ENCODE measurements around the gene MBD4. TPM values are rescaled to one million over a fixed set of nuclear protein-coding genes. Genes with fewer than 3 reads are reported as not detected.

Gene MBD4
- total RNA-seq, 2 donors from 2014 or later, result 38.4 to 44.4 TPM

DNA sequence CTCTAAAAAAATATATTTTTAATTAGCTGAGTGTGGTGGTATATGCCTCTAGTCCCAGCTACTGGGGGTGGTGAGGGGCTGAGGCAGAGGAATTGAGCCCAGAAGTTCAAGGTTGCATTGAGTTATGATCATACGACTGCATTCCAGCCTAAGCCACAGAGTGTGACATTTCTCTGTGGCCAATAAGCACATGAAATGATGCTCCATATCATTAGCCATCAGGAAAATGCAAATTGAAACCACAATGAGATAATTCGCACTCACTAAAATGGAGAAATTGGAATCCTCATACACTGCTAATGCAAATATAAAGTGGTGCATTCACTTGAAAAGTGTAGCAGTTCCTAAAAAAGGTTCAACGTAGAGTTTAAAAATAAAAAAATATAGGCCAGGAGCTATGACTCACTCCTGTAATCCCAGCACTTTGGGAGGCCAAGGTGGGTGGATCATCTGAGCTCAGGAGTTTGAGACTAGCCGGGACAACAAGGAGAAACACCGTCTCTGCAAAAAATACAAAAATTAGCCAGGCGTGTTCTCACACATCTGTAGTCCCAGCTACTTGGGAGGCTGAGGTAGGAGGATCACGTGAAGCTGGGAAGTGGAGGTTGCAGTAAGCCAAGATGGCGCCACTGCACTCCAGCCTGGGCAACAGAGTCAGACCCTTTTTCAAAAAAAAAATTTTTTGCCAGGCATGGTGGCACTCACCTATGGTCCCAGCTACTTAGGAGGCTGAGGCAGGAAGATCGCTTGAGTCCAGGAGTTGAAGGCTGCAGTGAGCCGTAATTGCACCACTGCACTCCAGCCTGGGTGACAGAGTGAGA is 35.4 kb upstream of the MBD4 start:
- Mint-ChIP-seq H3K27me3 (no peaks in the 10 kb centered on the region), H3K4me1 (no peaks in the 10 kb centered on the region), H3K4me3 (no peak overlapping the region), H3K9me3 (no peaks in the 10 kb centered on the region), H3K27ac (no peak overlapping the region), H3K36me3 (ENCODE audit: low read depth) (peaks cover 40% of the 10 kb centered on the region)
- ATAC-seq (replicated peaks), result no peak

- Mint-ChIP-seq H3K27ac (no peak overlapping the region), H3K4me3 (no peak overlapping the region), H3K27me3 (no peaks in the 10 kb centered on the region), H3K9me3 (no peaks in the 10 kb centered on the region), H3K36me3 (ENCODE audit: low read depth) (peaks cover 41% of the 10 kb centered on the region), H3K4me1 (peaks cover 4% of the 10 kb centered on the region)
- no peak for ATAC-seq (replicated peaks)
These were observed 34.0 kb upstream of the MBD4 start for GRCh38 chr3:129473769-129474152.

DNA sequence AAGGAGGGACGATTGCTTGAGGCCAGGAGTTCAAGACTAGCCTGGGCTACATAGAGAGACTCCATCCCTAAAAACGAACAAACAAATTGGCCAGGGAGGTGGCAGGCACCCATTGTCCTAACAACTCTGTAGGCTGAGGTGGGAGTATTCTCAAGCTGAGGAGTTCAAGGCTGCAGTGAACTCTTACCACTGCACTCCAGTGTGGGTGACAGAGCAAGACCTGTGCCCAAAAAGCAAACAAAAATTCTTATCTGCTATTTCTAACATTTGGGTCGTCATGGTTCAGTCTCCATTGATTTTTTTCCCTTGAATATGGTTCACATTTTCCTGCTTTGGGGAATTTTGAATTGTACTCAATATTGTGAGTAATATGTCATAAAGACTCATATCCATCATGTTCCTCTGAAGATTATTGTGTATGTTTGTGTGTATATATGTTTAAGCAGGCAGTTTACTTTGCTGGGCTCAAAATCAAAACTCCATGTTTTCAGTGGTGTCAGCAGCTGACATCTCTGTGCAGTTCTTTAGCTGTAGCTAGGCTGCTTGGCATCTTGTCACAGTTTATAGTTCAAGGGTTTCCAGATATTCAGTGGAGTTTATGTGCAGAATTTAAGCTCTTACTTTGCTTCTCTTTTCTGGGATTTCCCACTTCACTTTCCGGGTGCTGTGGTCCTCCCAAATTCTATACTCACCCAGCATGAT is 33.5 kb upstream of the MBD4 start:
- ATAC-seq (replicated peaks), result no peak
- Mint-ChIP-seq H3K27ac (no peak overlapping the region), H3K9me3 (no peaks in the 10 kb centered on the region), H3K4me1 (peaks cover 4% of the 10 kb centered on the region), H3K27me3 (no peaks in the 10 kb centered on the region), H3K4me3 (no peak overlapping the region), H3K36me3 (ENCODE audit: low read depth) (peaks cover 41% of the 10 kb centered on the region)

DNA sequence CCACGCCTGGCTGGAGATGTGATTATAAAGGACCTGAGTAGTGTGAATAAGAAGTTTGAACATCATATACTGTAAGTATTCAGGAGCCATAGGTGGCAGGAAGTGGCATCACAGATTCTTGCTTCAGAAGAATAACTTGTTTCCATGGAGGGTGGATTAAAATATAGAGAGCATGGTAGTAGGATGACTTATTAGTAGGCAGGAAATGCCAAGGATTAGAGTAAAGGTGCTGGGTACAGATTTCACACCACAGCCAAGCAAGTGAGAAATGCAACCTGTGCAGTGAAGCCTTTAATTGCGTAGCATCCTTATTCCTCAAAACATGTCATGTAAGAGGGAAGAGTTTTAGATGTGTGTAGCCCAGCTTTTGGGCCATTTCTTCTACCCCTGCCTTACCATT is 31.1 kb upstream of the MBD4 start:
- no peaks in the 10 kb centered on the region for H3K27me3 Mint-ChIP-seq
- peaks cover 4% of the 10 kb centered on the region for H3K4me1 Mint-ChIP-seq
- H3K9me3 Mint-ChIP-seq, result no peaks in the 10 kb centered on the region
- no peak overlapping the region for H3K4me3 Mint-ChIP-seq
- no peak overlapping the region for H3K27ac Mint-ChIP-seq
- H3K36me3 Mint-ChIP-seq (ENCODE audit: low read depth), result peaks cover 21% of the 10 kb centered on the region
- no peak for ATAC-seq (replicated peaks)

DNA sequence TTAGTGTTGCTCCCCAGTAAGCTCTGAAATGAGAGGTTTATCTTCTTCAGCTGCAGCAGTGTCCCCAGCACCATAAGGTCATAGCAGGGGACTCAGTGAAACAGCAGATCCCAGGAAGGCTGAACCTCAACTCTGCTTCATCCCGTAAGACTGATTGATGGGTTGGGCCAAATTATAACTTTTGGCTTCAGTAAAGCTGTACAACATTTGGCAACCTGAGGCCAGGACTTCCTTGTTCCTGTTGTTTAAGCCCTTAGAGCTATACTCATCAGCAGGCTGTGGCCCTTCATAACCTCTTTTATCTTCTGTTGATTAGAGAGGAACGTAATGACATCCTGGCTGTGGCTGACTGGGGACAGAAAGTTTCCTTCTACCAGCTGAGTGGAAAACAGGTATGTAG is 29.3 kb upstream of the MBD4 start:
- Mint-ChIP-seq H3K4me3 (no peak overlapping the region), H3K9me3 (no peaks in the 10 kb centered on the region), H3K27me3 (no peaks in the 10 kb centered on the region), H3K36me3 (ENCODE audit: low read depth) (peaks cover 19% of the 10 kb centered on the region), H3K27ac (no peak overlapping the region), H3K4me1 (peaks cover 4% of the 10 kb centered on the region)
- ATAC-seq (replicated peaks), result no peak

GRCh38 chr3:129467932-129468331 is 28.2 kb upstream of the MBD4 start:
- ATAC-seq (replicated peaks), result no peak
- peaks cover 4% of the 10 kb centered on the region for H3K4me1 Mint-ChIP-seq
- no peaks in the 10 kb centered on the region for H3K27me3 Mint-ChIP-seq
- H3K4me3 Mint-ChIP-seq, result no peak overlapping the region
- H3K9me3 Mint-ChIP-seq, result no peaks in the 10 kb centered on the region
- no peak overlapping the region for H3K27ac Mint-ChIP-seq
- H3K36me3 Mint-ChIP-seq (ENCODE audit: low read depth), result peaks cover 22% of the 10 kb centered on the region

GRCh38 chr3:129463716-129464115 is 24.0 kb upstream of the MBD4 start:
- peaks cover 7% of the 10 kb centered on the region for H3K36me3 Mint-ChIP-seq (ENCODE audit: low read depth)

GRCh38 chr3:129463094-129463493 is 23.3 kb upstream of the MBD4 start:
- Mint-ChIP-seq H3K4me1 (peaks cover 7% of the 10 kb centered on the region), H3K27me3 (no peaks in the 10 kb centered on the region), H3K36me3 (ENCODE audit: low read depth) (peaks cover 7% of the 10 kb centered on the region), H3K4me3 (no peak overlapping the region), H3K27ac (no peak overlapping the region), H3K9me3 (peaks cover 3% of the 10 kb centered on the region)
- ATAC-seq (replicated peaks), result no peak

More at GRCh38 chr3:129463716-129464115, 24.0 kb upstream of the MBD4 start:
- H3K4me3 Mint-ChIP-seq, result no peak overlapping the region
- no peak overlapping the region for H3K27ac Mint-ChIP-seq
- H3K4me1 Mint-ChIP-seq, result peaks cover 7% of the 10 kb centered on the region
- no peaks in the 10 kb centered on the region for H3K27me3 Mint-ChIP-seq
- no peak for ATAC-seq (replicated peaks)
- H3K9me3 Mint-ChIP-seq, result peaks cover 3% of the 10 kb centered on the region

DNA sequence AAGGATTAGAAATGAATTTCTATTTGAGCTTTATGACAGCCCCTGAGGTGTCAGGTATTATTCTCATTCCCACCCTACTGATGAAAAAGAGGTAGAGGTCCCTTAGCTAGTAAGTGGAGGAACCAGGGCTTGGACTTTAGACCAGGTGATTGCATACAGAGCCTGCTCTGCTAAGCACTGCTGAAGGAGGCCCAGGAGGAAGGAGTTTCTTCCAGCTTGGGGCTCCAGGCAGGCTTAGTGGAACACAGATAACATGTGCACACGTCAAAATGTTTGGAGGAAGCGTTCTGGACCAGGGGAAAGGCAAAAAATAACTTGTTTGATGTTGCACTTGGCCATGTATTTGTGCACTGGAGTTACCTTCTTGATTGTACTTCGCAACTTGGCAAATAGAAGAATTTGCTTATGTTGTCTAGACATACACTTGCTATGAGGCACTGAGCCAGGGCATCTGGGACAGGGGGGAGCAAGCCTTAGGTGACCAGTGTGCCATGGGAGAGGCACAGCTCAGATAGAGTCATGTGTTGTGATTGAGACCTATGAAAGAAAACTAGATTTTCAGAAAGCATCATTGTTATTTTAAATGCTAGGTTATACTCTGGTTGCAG is 22.7 kb upstream of the MBD4 start:
- H3K4me3 Mint-ChIP-seq, result no peak overlapping the region
- H3K36me3 Mint-ChIP-seq (ENCODE audit: low read depth), result peaks cover 7% of the 10 kb centered on the region

GRCh38 chr3:129461461-129462146 is 21.9 kb upstream of the MBD4 start:
- H3K4me3 Mint-ChIP-seq, result no peak overlapping the region
- ATAC-seq (replicated peaks), result peak; percentile 7
- H3K27ac Mint-ChIP-seq, result peak overlapping the region; percentile 3
- H3K27me3 Mint-ChIP-seq, result no peaks in the 10 kb centered on the region
- peaks cover 7% of the 10 kb centered on the region for H3K4me1 Mint-ChIP-seq
- H3K36me3 Mint-ChIP-seq (ENCODE audit: low read depth), result peaks cover 7% of the 10 kb centered on the region
- peaks cover 3% of the 10 kb centered on the region for H3K9me3 Mint-ChIP-seq

More for the DNA sequence above, 22.7 kb upstream of the MBD4 start:
- ATAC-seq (replicated peaks), result no peak
- Mint-ChIP-seq H3K4me1 (peaks cover 7% of the 10 kb centered on the region), H3K27ac (no peak overlapping the region), H3K9me3 (peaks cover 3% of the 10 kb centered on the region), H3K27me3 (no peaks in the 10 kb centered on the region)

- Mint-ChIP-seq H3K27me3 (no peaks in the 10 kb centered on the region), H3K9me3 (peaks cover 3% of the 10 kb centered on the region), H3K27ac (peak overlapping the region; percentile 66), H3K4me1 (peaks cover 7% of the 10 kb centered on the region), H3K4me3 (no peak overlapping the region), H3K36me3 (ENCODE audit: low read depth) (peaks cover 7% of the 10 kb centered on the region)
- peak; percentile 56 for ATAC-seq (replicated peaks)
These were observed 21.3 kb upstream of the MBD4 start for GRCh38 chr3:129461022-129461421.

DNA sequence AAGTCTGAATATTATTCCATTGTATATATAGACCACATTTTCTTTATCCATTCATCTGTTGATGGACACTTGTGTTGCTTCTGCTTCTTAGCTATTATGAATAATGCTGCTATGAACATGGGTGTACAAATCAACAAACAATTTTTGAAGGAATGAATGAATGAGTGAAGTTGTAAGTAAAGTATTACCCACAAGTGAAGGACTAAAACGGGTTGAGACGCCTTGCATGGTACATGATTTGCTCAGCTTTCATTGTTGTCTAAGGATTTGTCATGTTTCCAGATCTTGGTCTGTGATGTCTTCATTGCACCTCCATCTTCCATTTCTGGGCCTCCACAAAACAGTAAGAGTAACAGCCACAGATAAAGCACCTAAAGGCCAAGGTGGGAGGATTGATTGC is 20.8 kb upstream of the MBD4 start:
- peaks cover 3% of the 10 kb centered on the region for H3K9me3 Mint-ChIP-seq
- peaks cover 7% of the 10 kb centered on the region for H3K36me3 Mint-ChIP-seq (ENCODE audit: low read depth)
- H3K4me1 Mint-ChIP-seq, result peaks cover 7% of the 10 kb centered on the region
- no peaks in the 10 kb centered on the region for H3K27me3 Mint-ChIP-seq
- no peak overlapping the region for H3K4me3 Mint-ChIP-seq
- ATAC-seq (replicated peaks), result peak; percentile 18
- peak overlapping the region; percentile 66 for H3K27ac Mint-ChIP-seq

DNA sequence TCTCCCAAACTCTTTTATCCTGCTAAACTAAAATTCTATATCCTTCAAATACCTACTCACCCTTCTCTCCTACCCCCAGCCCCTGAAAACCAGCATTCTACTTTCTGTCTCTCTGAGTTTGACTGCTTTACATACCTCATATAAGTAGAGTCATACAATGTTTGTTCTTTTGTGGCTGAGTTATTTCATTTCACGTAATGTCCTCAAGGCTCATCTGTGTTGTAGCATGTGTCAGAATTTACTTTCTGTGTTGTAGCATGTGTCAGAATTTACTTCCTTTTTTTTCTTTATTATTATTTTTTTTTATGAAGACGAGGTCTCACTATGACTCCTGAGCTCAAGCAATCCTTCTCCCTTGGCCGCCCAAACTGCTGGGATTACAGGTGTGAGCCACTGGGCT is 20.4 kb upstream of the MBD4 start:
- H3K9me3 Mint-ChIP-seq, result peaks cover 3% of the 10 kb centered on the region
- H3K4me3 Mint-ChIP-seq, result no peak overlapping the region
- no peaks in the 10 kb centered on the region for H3K27me3 Mint-ChIP-seq
- peaks cover 7% of the 10 kb centered on the region for H3K36me3 Mint-ChIP-seq (ENCODE audit: low read depth)
- peak overlapping the region; percentile 66 for H3K27ac Mint-ChIP-seq
- peaks cover 7% of the 10 kb centered on the region for H3K4me1 Mint-ChIP-seq
- ATAC-seq (replicated peaks), result no peak

GRCh38 chr3:129453732-129454131 is 14.0 kb upstream of the MBD4 start:
- Mint-ChIP-seq H3K27ac (no peak overlapping the region), H3K4me3 (no peak overlapping the region), H3K4me1 (peaks cover 10% of the 10 kb centered on the region), H3K9me3 (no peaks in the 10 kb centered on the region), H3K27me3 (no peaks in the 10 kb centered on the region), H3K36me3 (ENCODE audit: low read depth) (peaks cover 22% of the 10 kb centered on the region)
- no peak for ATAC-seq (replicated peaks)
